Hepatocyte (in vitro differentiated cells): ENCODE data around the gene TUB.

Experiments used
- EZH2 ChIP-seq: fragments of 200-600 bp; sonication (generic); IDR thresholded peaks from 2 replicates; pipeline ENCODE4 v1.6.1; 2016; ENCODE audit warnings: antibody characterized with exemption, mild to moderate bottlenecking, borderline replicate concordance
- EZH2phosphoT487 ChIP-seq: fragments of 200-600 bp; sonication (generic); IDR thresholded peaks from one replicate; pipeline ENCODE4 v1.6.1; 2018; ENCODE audit warnings: antibody characterized with exemption, mild to moderate bottlenecking, low read depth, moderate library complexity; ENCODE audit not compliant: unreplicated experiment, severe bottlenecking
- TF ChIP-seq, protein P1 (sequence below): fragments of 200-600 bp; sonication (generic); IDR thresholded peaks from 2 replicates; pipeline ENCODE4 v1.5.1; 2016; ENCODE audit warnings: antibody characterized with exemption, mild to moderate bottlenecking; ENCODE audit not compliant: poor library complexity

DNA sequence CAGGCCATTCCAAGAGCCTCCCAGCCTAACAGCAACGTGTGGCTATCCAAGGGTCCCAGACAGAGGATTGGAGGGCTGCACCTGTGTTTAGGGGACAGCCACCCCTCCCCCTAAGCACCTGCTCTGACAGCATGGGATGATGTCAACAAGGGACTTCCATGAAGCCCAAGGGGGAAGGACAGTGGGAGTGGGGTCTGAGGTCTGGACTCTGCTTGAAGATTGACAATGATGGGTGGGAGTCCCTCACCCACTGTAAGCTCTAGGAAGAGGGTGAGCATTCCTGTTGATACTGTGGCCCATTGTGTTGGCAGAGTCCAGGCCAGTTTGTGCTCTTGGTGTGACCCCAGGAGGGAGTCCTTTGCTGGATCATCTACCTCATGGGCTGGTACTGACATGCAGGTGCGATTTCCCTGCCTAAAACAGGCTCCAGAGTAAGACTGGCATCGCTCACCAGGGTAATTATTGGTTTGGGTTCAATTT, 46.9 kb upstream of the TUB start:
- TF ChIP-seq, protein P1, sequence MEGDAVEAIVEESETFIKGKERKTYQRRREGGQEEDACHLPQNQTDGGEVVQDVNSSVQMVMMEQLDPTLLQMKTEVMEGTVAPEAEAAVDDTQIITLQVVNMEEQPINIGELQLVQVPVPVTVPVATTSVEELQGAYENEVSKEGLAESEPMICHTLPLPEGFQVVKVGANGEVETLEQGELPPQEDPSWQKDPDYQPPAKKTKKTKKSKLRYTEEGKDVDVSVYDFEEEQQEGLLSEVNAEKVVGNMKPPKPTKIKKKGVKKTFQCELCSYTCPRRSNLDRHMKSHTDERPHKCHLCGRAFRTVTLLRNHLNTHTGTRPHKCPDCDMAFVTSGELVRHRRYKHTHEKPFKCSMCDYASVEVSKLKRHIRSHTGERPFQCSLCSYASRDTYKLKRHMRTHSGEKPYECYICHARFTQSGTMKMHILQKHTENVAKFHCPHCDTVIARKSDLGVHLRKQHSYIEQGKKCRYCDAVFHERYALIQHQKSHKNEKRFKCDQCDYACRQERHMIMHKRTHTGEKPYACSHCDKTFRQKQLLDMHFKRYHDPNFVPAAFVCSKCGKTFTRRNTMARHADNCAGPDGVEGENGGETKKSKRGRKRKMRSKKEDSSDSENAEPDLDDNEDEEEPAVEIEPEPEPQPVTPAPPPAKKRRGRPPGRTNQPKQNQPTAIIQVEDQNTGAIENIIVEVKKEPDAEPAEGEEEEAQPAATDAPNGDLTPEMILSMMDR = no peak
- TF ChIP-seq EZH2 (no peak), EZH2phosphoT487 (no peak)
